HFF-Myc (cell line): ENCODE results near the gene PRDM10.
"Not testable (repeated sequence)": the region's sequence is repeated elsewhere in the genome, so short reads cannot be mapped to it uniquely, and the experiment has no call there.

Experiments used
- DNase-seq: peaks from one replicate; pipeline ENCODE4 v3.0.0-alpha.2; 2011; ENCODE audit warnings: low read depth; ENCODE audit errors: extremely low read depth
- H3K4me3 ChIP-seq: replicated peaks from 2 replicates; pipeline ENCODE4 v1.5.1; 2011; ENCODE audit warnings: low read depth, mild to moderate bottlenecking, control low read depth, low read length
- TF ChIP-seq, protein P1 (sequence below): IDR thresholded peaks from 2 replicates; pipeline ENCODE4 v1.5.1; 2012; ENCODE audit warnings: mild to moderate bottlenecking, low read depth, low read length, control low read depth; ENCODE audit errors: missing control alignments

The PRDM10 gene

DNA sequence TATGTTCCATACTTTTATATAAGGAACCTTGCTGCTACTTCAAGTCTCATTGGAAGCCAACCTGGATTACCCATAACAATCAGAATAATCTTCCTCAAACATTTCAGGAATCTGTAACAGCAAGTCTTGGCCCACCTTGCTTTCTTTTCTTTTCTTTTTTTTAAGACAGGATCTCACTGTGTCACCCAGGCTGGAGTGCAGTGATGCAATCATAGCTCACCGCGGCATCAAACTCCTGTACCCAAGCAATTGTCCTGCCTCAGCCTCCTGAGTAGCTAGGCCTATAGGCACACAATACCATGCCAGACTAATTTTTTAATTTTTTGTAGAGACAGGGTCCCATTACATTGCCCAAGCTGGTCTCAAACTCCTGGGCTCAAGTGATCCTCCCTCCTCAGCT is 29.3 kb upstream of the PRDM10 start:
- DNase-seq: no peak
- TF ChIP-seq, protein P1, sequence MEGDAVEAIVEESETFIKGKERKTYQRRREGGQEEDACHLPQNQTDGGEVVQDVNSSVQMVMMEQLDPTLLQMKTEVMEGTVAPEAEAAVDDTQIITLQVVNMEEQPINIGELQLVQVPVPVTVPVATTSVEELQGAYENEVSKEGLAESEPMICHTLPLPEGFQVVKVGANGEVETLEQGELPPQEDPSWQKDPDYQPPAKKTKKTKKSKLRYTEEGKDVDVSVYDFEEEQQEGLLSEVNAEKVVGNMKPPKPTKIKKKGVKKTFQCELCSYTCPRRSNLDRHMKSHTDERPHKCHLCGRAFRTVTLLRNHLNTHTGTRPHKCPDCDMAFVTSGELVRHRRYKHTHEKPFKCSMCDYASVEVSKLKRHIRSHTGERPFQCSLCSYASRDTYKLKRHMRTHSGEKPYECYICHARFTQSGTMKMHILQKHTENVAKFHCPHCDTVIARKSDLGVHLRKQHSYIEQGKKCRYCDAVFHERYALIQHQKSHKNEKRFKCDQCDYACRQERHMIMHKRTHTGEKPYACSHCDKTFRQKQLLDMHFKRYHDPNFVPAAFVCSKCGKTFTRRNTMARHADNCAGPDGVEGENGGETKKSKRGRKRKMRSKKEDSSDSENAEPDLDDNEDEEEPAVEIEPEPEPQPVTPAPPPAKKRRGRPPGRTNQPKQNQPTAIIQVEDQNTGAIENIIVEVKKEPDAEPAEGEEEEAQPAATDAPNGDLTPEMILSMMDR: no peak

DNA sequence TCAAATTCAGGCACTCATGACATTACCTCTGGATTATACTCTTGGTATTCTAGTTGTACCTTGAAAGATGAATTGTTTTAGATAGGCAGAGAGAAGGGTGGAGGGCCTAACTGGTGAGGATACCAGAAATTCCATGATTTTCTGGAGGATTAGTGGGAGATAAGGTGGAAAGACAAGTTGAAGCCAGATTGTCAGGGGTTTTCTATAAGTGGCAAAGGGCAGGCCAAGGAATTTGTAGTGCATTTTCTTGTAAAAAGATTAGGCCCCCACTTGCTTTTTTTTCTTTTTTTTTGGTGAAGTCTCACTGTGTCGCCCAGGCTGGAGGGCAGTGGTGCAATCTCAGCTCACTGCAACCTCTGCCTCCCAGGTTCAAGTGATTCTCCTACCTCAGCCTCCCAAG is 28.4 kb upstream of the PRDM10 start:
- DNase-seq: no peak
- no peak overlapping the region for H3K4me3 ChIP-seq
- TF ChIP-seq, protein P1: no peak

More for the DNA sequence above, 29.3 kb upstream of the PRDM10 start:
- H3K4me3 ChIP-seq: no peak overlapping the region

DNA sequence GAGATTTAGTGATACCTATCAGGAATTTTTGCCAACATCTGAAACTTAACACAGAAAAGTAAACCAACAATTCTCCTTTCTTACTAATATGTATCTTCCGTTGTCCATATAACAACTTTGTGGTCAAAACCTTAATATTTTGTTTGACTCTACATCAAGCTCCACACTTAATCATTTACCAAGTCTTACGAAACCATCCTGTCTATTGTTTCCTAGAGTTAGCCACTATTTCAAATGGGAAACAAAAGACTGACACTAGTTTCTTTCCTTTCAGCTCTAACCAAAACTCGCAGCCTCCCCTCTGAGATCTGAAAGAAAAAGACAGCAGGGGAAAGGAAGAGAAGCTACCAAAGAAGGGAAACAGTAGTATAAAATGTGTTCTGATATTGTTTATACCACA is 26.5 kb upstream of the PRDM10 start:
- TF ChIP-seq, protein P1: no peak
- no peak for DNase-seq
- no peak overlapping the region for H3K4me3 ChIP-seq

DNA sequence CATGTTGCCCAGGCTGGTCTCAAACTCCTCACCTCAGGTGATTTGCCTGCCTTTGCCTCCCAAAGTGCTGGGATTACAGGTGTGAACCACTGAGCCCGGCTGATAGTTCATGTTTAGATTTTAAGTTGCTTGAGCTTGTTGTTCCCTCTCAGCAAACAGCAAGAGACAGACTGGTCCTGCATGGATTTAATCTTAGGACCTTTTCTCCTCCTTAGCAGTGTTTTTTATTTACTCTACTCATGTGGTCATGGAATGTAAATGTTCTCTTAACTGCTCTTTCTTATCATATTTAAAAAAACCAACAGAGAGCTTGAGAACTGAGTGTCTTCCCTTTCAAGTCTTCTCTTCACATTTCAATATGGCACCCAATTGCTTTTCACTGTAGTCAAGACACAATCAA is 22.7 kb upstream of the PRDM10 start:
- no peak for DNase-seq
- H3K4me3 ChIP-seq: no peak overlapping the region
- TF ChIP-seq, protein P1: no peak

DNA sequence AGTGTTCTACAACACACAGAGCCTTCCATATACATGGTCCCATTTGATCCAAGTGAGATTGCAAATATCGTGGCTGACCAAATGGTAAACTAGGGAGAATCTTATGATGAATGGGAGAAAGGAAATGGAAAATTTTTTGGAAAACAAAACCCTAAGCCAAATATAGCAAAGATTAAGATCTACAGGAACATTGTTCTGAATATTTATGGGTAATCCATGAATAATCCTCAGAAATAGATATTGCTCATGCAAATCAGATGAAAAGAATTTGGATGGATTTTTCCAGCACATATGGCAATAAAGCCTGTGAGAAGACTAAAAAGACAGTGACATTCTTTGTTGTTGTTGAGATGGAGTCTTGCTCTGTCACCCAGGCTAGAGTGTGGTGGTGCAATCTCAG is 21.7 kb upstream of the PRDM10 start:
- TF ChIP-seq, protein P1: no peak
- DNase-seq: no peak
- no peak overlapping the region for H3K4me3 ChIP-seq

DNA sequence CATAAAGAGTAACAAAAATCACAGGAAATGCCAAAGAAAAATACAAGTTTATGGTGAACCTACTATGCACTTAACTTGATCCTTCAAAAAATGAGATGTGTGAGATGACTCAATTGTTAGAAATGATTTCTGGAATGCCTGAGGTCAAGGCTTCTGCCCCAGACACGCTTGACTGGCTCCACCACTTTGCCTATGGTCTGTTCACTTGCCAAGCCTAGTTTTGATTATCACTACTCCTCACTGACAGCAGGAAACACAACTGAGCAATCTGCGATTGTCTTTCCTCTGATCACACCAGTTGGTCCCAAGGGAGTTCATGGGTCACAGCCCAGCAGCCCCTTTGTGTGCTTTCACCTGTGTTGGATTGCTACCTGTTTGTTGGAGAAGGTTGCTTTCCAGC is 20.6 kb upstream of the PRDM10 start:
- TF ChIP-seq, protein P1: no peak
- no peak for DNase-seq
- H3K4me3 ChIP-seq: no peak overlapping the region

DNA sequence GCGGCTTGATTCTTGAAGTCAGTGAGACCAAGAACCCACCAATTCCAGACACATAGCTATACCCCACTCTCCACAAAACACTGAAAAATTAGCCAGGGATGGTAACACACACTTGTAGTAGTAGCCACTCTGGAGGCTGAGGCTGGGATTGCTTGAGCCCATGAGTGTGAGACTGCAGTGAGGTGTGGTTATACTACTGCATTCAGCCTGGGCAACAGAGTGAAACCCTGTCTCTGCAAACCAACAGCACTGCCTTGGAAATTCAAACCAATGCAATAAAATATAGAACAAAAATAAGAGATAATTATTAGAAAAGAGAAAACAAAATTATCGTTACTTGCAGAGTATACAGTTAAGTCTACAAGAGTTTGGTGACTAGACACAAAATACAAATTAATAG is 20.2 kb upstream of the PRDM10 start:
- H3K4me3 ChIP-seq: no peak overlapping the region
- DNase-seq: no peak
- TF ChIP-seq, protein P1: no peak

DNA sequence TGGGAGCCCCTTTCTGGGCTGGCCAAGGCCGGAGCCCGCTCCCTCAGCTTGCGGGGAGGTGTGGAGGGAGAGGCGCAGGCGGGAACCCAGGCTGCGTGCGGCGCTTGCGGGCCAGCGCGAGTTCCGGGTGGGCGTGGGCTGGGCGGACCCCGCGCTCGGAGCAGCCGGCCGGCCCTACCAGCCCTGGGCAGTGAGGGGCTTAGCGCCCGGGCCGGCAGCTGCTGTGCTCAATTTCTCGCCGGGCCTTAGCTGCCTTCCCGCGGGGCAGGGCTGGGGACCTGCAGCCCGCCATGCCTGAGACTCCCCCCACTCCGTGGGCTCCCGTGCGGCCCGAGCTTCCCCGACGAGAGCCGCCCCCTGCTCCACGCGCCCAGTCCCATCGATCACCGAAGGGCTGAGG is 19.0 kb upstream of the PRDM10 start:
- not testable (repeated sequence) for H3K4me3 ChIP-seq, DNase-seq
